Measurements from ENCODE around the gene BTNL9.

Gene BTNL9

DNA sequence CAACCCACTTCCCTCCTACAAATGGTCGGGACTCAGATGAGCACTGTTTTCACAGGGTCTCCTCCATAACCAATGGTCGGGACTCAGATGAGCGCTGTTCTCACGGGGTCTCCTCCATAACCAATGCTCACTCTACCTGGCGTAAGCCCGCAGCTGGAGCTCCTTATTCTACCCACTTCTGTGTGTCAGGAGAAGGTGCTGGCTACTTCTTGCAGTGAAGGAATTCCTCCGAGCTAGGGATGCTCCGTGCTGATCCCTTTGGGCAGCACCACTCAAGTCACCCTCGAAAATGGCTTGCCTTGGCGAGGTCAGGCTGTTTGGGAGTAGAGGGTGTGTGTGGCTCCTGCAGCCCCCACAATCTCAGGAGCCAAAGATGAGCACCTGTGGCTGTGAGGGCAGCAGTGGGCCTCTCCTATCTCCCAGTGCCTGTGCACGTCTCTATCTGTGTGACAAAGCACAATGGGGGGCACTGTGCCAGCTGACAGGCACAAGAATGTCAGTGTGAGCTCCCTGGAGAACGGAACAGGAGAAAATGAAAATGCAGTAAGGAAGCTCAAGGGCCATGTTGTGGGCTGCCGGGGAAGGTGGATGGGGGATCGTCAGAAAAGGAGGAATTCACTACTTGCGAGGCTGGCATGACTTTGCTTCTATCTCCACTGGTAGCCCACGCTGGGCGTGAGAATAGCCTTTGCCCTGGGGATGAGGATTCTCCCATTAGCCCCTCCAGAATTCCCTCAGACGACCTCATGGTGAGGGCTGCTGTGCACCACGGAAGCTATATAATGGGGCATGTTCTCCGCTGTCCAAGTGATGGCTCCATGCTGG, 3.9 kb upstream of the BTNL9 start:
- Histone ChIP-seq H3K9ac (ENCODE audit: low read length) (no peak overlapping the region), H3K27me3 (ENCODE audit: low read depth, low read length) (peaks cover 6% of the 10 kb centered on the region; the same call in 1 of the 2 replicates), H3K9me3 (ENCODE audit: insufficient read depth, low read length) (no peaks in the 10 kb centered on the region)

DNA sequence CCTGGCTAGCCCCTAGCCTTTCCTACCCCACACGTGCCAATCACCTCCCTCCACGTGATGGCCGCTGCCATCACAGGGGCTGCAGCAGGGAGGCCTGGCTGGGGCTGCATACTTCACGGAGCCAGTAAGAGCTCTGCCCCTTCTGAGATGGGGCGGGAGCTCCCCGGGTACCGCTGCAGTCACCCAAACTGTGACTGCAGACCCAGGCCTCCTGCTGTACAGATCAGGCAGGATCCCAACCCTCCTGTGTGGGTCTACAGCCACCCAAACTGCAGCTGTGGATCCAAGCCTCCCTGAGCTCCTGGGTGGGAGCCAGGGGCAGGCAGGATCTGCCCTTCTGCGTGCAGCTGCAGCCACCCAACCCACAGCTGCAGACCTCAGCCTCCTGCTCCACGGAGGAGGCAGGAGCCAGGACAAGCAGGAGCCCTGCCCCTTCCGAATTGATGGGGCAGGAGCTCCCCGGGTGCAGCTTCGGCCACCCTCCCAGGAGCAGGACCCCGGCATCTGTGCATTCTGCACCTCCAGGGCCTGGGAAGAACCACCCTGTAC, 3.2 kb upstream of the BTNL9 start:
- no peak overlapping the region for H3K27ac ChIP-seq (ENCODE audit: low read length)
- H2AFZ ChIP-seq (ENCODE audit: low read depth, low read length) = no peak overlapping the region
- H3K9me3 ChIP-seq (ENCODE audit: insufficient read depth, low read length) = no peaks in the 10 kb centered on the region
- no peak overlapping the region for H3K4me2 ChIP-seq (ENCODE audit: low read length)
- H4K20me1 ChIP-seq (ENCODE audit: insufficient read depth, low read length) = no peaks in the 10 kb centered on the region
- H3K9ac ChIP-seq (ENCODE audit: low read length) = no peak overlapping the region
- H3K4me1 ChIP-seq (ENCODE audit: low read length) = no peaks in the 10 kb centered on the region
- no peaks in the 10 kb centered on the region for H3K36me3 ChIP-seq (replicated peaks; ENCODE audit: low read depth, low read length)
- TF ChIP-seq, protein P1, sequence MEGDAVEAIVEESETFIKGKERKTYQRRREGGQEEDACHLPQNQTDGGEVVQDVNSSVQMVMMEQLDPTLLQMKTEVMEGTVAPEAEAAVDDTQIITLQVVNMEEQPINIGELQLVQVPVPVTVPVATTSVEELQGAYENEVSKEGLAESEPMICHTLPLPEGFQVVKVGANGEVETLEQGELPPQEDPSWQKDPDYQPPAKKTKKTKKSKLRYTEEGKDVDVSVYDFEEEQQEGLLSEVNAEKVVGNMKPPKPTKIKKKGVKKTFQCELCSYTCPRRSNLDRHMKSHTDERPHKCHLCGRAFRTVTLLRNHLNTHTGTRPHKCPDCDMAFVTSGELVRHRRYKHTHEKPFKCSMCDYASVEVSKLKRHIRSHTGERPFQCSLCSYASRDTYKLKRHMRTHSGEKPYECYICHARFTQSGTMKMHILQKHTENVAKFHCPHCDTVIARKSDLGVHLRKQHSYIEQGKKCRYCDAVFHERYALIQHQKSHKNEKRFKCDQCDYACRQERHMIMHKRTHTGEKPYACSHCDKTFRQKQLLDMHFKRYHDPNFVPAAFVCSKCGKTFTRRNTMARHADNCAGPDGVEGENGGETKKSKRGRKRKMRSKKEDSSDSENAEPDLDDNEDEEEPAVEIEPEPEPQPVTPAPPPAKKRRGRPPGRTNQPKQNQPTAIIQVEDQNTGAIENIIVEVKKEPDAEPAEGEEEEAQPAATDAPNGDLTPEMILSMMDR (IDR thresholded peaks at IDR 0.05; ENCODE audit: low read depth, low read length) = no peak
- no peak for TF ChIP-seq EZH2phosphoT487 (IDR thresholded peaks at IDR 0.05; ENCODE audit: low read depth)
- H3K4me3 ChIP-seq (ENCODE audit: low read length) = no peak overlapping the region
- peaks cover 9% of the 10 kb centered on the region; the same call in 1 of the 2 replicates for H3K27me3 ChIP-seq (ENCODE audit: low read depth, low read length)
- H3K79me2 ChIP-seq (ENCODE audit: low read length) = no peaks in the 10 kb centered on the region

More for the DNA sequence above, 3.9 kb upstream of the BTNL9 start:
- Histone ChIP-seq H3K4me2 (ENCODE audit: low read length) (no peak overlapping the region), H3K79me2 (ENCODE audit: low read length) (no peaks in the 10 kb centered on the region), H3K27ac (ENCODE audit: low read length) (no peak overlapping the region), H4K20me1 (ENCODE audit: insufficient read depth, low read length) (no peaks in the 10 kb centered on the region), H3K4me3 (ENCODE audit: low read length) (no peak overlapping the region), H3K36me3 (replicated peaks; ENCODE audit: low read depth, low read length) (no peaks in the 10 kb centered on the region), H3K4me1 (ENCODE audit: low read length) (no peaks in the 10 kb centered on the region), H2AFZ (ENCODE audit: low read depth, low read length) (no peak overlapping the region)
- TF ChIP-seq EZH2phosphoT487 (IDR thresholded peaks at IDR 0.05; ENCODE audit: low read depth) = no peak
- TF ChIP-seq, protein P1 (IDR thresholded peaks at IDR 0.05; ENCODE audit: low read depth, low read length) = no peak

DNA sequence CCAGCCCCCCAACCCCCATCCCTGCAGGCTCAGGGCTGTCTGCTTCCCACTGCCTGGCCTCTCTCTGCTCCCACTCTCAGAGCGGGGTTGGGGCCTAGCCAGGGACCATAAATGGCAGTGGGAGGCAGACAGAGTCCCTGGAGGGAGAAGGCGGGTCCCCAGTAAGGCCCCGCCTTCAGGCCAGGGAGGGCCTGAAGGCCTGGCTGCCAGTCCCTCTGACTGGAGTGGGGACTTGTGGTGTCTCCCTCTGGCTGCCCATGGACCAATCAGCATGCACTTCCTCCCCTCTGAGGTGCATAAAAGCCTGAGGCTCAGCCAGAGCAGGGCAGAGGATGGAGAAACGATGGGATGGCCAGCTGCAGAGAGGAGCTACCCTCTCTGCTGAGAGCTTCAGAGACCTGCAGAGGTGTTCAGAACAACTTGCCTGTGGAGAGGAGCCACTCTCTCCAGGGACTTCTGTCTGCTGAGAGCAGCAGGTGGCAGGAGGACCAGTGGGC, 2.7 kb upstream of the BTNL9 start:
- Histone ChIP-seq H3K4me2 (ENCODE audit: low read length) (no peak overlapping the region), H3K9me3 (ENCODE audit: insufficient read depth, low read length) (no peaks in the 10 kb centered on the region), H3K4me3 (ENCODE audit: low read length) (no peak overlapping the region), H3K79me2 (ENCODE audit: low read length) (no peaks in the 10 kb centered on the region), H3K27ac (ENCODE audit: low read length) (no peak overlapping the region), H3K27me3 (ENCODE audit: low read depth, low read length) (peaks cover 12% of the 10 kb centered on the region), H3K4me1 (ENCODE audit: low read length) (no peaks in the 10 kb centered on the region), H3K9ac (ENCODE audit: low read length) (no peak overlapping the region), H4K20me1 (ENCODE audit: insufficient read depth, low read length) (no peaks in the 10 kb centered on the region), H3K36me3 (replicated peaks; ENCODE audit: low read depth, low read length) (no peaks in the 10 kb centered on the region), H2AFZ (ENCODE audit: low read depth, low read length) (no peak overlapping the region)
- TF ChIP-seq, protein P1 (IDR thresholded peaks at IDR 0.05; ENCODE audit: low read depth, low read length) = no peak
- TF ChIP-seq EZH2phosphoT487 (IDR thresholded peaks at IDR 0.05; ENCODE audit: low read depth) = no peak

DNA sequence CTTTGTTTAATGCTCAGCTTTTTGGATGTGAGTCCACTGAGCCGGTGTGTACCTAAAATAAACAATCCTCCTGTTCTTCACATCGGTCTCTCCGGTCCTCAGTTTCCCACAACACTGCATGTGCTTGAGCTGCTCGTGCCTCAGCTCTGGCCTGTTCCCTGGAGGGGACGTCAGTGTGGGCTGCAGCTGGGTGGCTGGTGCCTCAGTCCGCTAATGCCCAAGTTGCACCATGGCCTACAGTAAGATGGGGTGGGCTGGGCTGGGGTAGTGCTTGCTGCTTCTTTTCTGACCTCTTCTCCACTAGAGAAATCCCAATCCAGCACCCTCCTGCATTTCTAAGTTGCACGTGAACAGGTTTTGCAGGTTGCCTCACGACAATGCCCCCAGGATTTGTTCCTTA, 595 bp upstream of the BTNL9 start:
- no peaks in the 10 kb centered on the region for H3K4me1 ChIP-seq (ENCODE audit: low read length)
- no peaks in the 10 kb centered on the region for H3K36me3 ChIP-seq (replicated peaks; ENCODE audit: low read depth, low read length)
- no peak overlapping the region for H3K4me2 ChIP-seq (ENCODE audit: low read length)
- H3K9ac ChIP-seq (ENCODE audit: low read length) = no peak overlapping the region
- no peak overlapping the region for H3K4me3 ChIP-seq (ENCODE audit: low read length)
- no peak for TF ChIP-seq EZH2phosphoT487 (IDR thresholded peaks at IDR 0.05; ENCODE audit: low read depth)
- TF ChIP-seq, protein P1 (IDR thresholded peaks at IDR 0.05; ENCODE audit: low read depth, low read length) = no peak
- no peaks in the 10 kb centered on the region for H3K79me2 ChIP-seq (ENCODE audit: low read length)
- peaks cover 14% of the 10 kb centered on the region for H3K27me3 ChIP-seq (ENCODE audit: low read depth, low read length)
- no peak overlapping the region for H3K27ac ChIP-seq (ENCODE audit: low read length)
- H2AFZ ChIP-seq (ENCODE audit: low read depth, low read length) = no peak overlapping the region
- H3K9me3 ChIP-seq (ENCODE audit: insufficient read depth, low read length) = no peaks in the 10 kb centered on the region
- H4K20me1 ChIP-seq (ENCODE audit: insufficient read depth, low read length) = no peaks in the 10 kb centered on the region

Measured in OCI-LY3 (cell line).